Caco-2 (cell line): ENCODE results near the gene TMEM30A. TPM values are rescaled to one million over a fixed set of nuclear protein-coding genes. Genes with fewer than 3 reads are reported as not detected.

Source experiments
- BruUV-seq: library from RNA; stranded (reverse); fragments of 400-500 nt; replicated peaks from 2 replicates; lab custom pipeline; 2021; lab: Mats Ljungman, UMichigan
- CTCF ChIA-PET: fragments of 300-600 bp; sonication (Branson Sonifier 250); formaldehyde crosslinking; loops from one replicate; lab custom pipeline; 2022; ENCODE audit warnings: antibody characterized with exemption; lab: Charles Lee
- POLR2A ChIA-PET: fragments of 300-600 bp; sonication (Branson Sonifier 250); formaldehyde crosslinking; loops from one replicate; lab custom pipeline; 2022; ENCODE audit warnings: antibody characterized with exemption; lab: Charles Lee
- DNase-seq, 2 experiments: peaks; one replicate each; pipeline versions ENCODE4 v3.0.0 to v3.0.0-alpha.2; 2020 to 2022
- H3K27me3 ChIP-seq: replicated peaks from 2 replicates; pipeline ENCODE4 v1.6.0; 2011; ENCODE audit warnings: low read length; ENCODE audit not compliant: control insufficient read depth, insufficient read depth
- H3K36me3 ChIP-seq: 2 replicates; pipeline ENCODE4 v1.5.1; 2011; ENCODE audit warnings: low read length; ENCODE audit not compliant: control insufficient read depth, insufficient read depth
- H3K4me1 ChIP-seq: fragments of 250-450 bp; sonication (Bioruptor Pico); 2 replicates; pipeline ENCODE4 v1.5.1; 2020; ENCODE audit warnings: mild to moderate bottlenecking
- H3K4me3 ChIP-seq: 2 replicates; pipeline ENCODE4 v1.5.1; 2011; ENCODE audit warnings: low read depth, mild to moderate bottlenecking, control low read depth, low read length
- H3K9me3 ChIP-seq: fragments of 250-450 bp; sonication (Bioruptor Pico); 2 replicates; pipeline ENCODE4 v1.5.1; 2020; ENCODE audit warnings: mild to moderate bottlenecking, moderate library complexity
- H3K27ac Mint-ChIP-seq: one replicate; pipeline ENCODE4 v1.8.0; 2022; ENCODE audit warnings: mixed read lengths; ENCODE audit not compliant: unreplicated experiment
- H3K27me3 Mint-ChIP-seq: one replicate; pipeline ENCODE4 v1.8.0; 2022; ENCODE audit warnings: mixed read lengths; ENCODE audit not compliant: insufficient read depth, unreplicated experiment
- H3K36me3 Mint-ChIP-seq: one replicate; pipeline ENCODE4 v1.8.0; 2022; ENCODE audit warnings: mild to moderate bottlenecking, mixed read lengths; ENCODE audit not compliant: insufficient read depth, unreplicated experiment
- H3K4me1 Mint-ChIP-seq: one replicate; pipeline ENCODE4 v1.8.0; 2022; ENCODE audit warnings: low read depth, mixed read lengths; ENCODE audit not compliant: unreplicated experiment
- H3K4me3 Mint-ChIP-seq: one replicate; pipeline ENCODE4 v1.8.0; 2022; ENCODE audit warnings: mild to moderate bottlenecking, moderate library complexity, mixed read lengths; ENCODE audit not compliant: unreplicated experiment
- H3K9me3 Mint-ChIP-seq: one replicate; pipeline ENCODE4 v1.8.0; 2022; ENCODE audit warnings: mixed read lengths; ENCODE audit not compliant: unreplicated experiment
- intact Hi-C: fragments of 100-400 bp; cut with micrococcal nuclease; formaldehyde crosslinking; loops from one replicate; pipeline ENCODE4 v1.10.0; 2022; ENCODE audit not compliant: unreplicated experiment
- total RNA-seq: library from RNA; stranded (reverse); gene quantifications from 2 replicates; pipeline ENCODE4 v1.2.3, GENCODE V29; 2022
- TF ChIP-seq, protein P1 (sequence below), 2 experiments: fragments of 200-600 bp in 1 of 2; IDR thresholded peaks; 1 replicate in 1 of 2; 2 replicates in 1 of 2; pipeline versions ENCODE4 v1.5.1 to v1.8.0; 2011 to 2022; ENCODE audit warnings: antibody characterized with exemption in 1 of 2, control low read depth in 1 of 2, inconsistent platforms in 1 of 2, low read depth in 1 of 2, low read length in 1 of 2, mild to moderate bottlenecking in 1 of 2, moderate library complexity in 1 of 2; ENCODE audit not compliant: insufficient read depth in 1 of 2, severe bottlenecking in 1 of 2, unreplicated experiment in 1 of 2

The TMEM30A gene
- total RNA-seq, 1 experiment from 2014 or later: 55.8 TPM

GRCh38 chr6:75305573-75305972 is 21.0 kb upstream of the TMEM30A start:
- H3K27me3 Mint-ChIP-seq: no peaks in the 10 kb centered on the region
- no peaks in the 10 kb centered on the region for H3K36me3 ChIP-seq
- CTCF ChIA-PET: no interaction called here
- H3K4me3 Mint-ChIP-seq: no peak overlapping the region
- no peaks in the 10 kb centered on the region for H3K27me3 ChIP-seq
- H3K4me1 ChIP-seq: no peaks in the 10 kb centered on the region
- intact Hi-C loops: no loop called here
- no peaks in the 10 kb centered on the region for H3K36me3 Mint-ChIP-seq
- no TSS peak for BruUV-seq
- no peak overlapping the region for H3K4me3 ChIP-seq
- no peaks in the 10 kb centered on the region for H3K9me3 ChIP-seq
- no peaks in the 10 kb centered on the region for H3K9me3 Mint-ChIP-seq
- no peaks in the 10 kb centered on the region for H3K4me1 Mint-ChIP-seq
- TF ChIP-seq, protein P1, sequence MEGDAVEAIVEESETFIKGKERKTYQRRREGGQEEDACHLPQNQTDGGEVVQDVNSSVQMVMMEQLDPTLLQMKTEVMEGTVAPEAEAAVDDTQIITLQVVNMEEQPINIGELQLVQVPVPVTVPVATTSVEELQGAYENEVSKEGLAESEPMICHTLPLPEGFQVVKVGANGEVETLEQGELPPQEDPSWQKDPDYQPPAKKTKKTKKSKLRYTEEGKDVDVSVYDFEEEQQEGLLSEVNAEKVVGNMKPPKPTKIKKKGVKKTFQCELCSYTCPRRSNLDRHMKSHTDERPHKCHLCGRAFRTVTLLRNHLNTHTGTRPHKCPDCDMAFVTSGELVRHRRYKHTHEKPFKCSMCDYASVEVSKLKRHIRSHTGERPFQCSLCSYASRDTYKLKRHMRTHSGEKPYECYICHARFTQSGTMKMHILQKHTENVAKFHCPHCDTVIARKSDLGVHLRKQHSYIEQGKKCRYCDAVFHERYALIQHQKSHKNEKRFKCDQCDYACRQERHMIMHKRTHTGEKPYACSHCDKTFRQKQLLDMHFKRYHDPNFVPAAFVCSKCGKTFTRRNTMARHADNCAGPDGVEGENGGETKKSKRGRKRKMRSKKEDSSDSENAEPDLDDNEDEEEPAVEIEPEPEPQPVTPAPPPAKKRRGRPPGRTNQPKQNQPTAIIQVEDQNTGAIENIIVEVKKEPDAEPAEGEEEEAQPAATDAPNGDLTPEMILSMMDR (IDR thresholded peaks at IDR 0.05; ENCODE audit: insufficient read depth in 1 of 2, low read depth in 1 of 2, low read length in 1 of 2, severe bottlenecking in 1 of 2, unreplicated experiment in 1 of 2): no peak
- no peak for DNase-seq
- POLR2A ChIA-PET: no interaction called here
- no peak overlapping the region for H3K27ac Mint-ChIP-seq

- H3K36me3 ChIP-seq: no peaks in the 10 kb centered on the region
- no peaks in the 10 kb centered on the region for H3K4me1 ChIP-seq
- TF ChIP-seq, protein P1 (IDR thresholded peaks at IDR 0.05; ENCODE audit: insufficient read depth in 1 of 2, low read depth in 1 of 2, low read length in 1 of 2, severe bottlenecking in 1 of 2, unreplicated experiment in 1 of 2): no peak
- no peak overlapping the region for H3K4me3 ChIP-seq
- POLR2A ChIA-PET: no interaction called here
- H3K4me3 Mint-ChIP-seq: no peak overlapping the region
- BruUV-seq: no TSS peak
- H3K4me1 Mint-ChIP-seq: no peaks in the 10 kb centered on the region
- no peaks in the 10 kb centered on the region for H3K36me3 Mint-ChIP-seq
- intact Hi-C loops: no loop called here
- H3K9me3 Mint-ChIP-seq: no peaks in the 10 kb centered on the region
- H3K27ac Mint-ChIP-seq: no peak overlapping the region
- no peaks in the 10 kb centered on the region for H3K27me3 ChIP-seq
- no peaks in the 10 kb centered on the region for H3K27me3 Mint-ChIP-seq
- CTCF ChIA-PET: no interaction called here
- DNase-seq: no peak
- no peaks in the 10 kb centered on the region for H3K9me3 ChIP-seq
These were observed 17.7 kb upstream of the TMEM30A start for GRCh38 chr6:75302280-75302679.

- Histone ChIP-seq H3K27me3 (no peaks in the 10 kb centered on the region), H3K4me3 (no peak overlapping the region), H3K4me1 (no peaks in the 10 kb centered on the region), H3K9me3 (no peaks in the 10 kb centered on the region), H3K36me3 (no peaks in the 10 kb centered on the region)
- ChIA-PET CTCF (no interaction called here), POLR2A (no interaction called here)
- Mint-ChIP-seq H3K27ac (no peak overlapping the region), H3K36me3 (no peaks in the 10 kb centered on the region), H3K9me3 (no peaks in the 10 kb centered on the region), H3K4me1 (no peaks in the 10 kb centered on the region), H3K4me3 (no peak overlapping the region), H3K27me3 (no peaks in the 10 kb centered on the region)
- intact Hi-C loops: no loop called here
- DNase-seq: no peak
- no TSS peak for BruUV-seq
- TF ChIP-seq, protein P1 (IDR thresholded peaks at IDR 0.05; ENCODE audit: insufficient read depth in 1 of 2, low read depth in 1 of 2, low read length in 1 of 2, severe bottlenecking in 1 of 2, unreplicated experiment in 1 of 2): no peak
These were observed 16.9 kb upstream of the TMEM30A start for GRCh38 chr6:75301537-75301936.
